Hypothalamus (tissue), 51 donors: Measurements from ENCODE around the gene TRDN.

Experiments
- DNase-seq, 51 donors: peaks; one replicate each; lab custom pipeline; 2025; lab: John Stamatoyannopoulos, UW

TRDN gene

DNA sequence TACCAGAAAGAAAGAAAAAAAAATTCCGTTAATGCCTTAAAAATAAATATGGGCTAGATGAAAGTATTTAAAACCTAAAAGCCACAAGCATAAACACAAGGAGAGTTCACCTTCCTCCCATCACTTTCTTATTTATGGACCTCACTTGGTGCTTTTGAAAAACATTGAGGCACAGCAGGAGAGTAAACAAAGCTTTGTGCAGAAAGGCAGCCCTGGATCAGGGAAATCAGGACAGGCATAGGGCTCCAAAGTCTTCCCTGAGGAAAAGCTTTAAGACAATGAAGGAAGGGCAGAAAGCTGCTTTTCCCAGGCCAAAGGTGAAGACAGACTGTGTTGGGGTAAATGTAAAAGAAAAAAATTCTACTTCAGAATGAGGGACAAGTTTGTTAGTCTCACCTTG is 432.8 kb downstream of the TRDN start:
- DNase-seq, result no peak

DNA sequence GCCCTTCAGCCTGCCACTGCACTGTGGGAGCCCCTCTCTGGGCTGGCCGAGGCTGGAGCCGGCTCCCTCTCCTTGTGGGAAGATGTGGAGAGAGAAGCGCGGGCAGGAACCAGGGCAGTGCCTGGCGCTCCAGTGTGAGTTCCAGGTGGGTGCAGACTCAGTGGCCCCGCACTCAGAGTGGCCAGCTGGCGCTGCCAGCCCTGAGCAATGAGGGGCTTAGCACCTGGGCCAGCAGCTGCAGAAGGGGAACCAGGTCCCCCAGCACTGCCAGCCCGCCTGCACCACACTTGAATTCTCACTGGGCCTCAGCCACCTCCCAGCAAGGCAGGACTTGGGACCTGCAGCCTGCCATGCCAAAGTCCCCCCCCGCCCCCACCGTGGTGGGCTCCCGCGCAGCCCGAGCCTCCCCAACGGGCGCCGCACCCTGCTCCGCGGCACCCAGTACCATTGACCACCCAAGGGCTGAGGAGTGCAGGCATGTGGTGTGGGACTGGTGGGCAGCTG is 434.8 kb downstream of the TRDN start:
- DNase-seq, result no peak

DNA sequence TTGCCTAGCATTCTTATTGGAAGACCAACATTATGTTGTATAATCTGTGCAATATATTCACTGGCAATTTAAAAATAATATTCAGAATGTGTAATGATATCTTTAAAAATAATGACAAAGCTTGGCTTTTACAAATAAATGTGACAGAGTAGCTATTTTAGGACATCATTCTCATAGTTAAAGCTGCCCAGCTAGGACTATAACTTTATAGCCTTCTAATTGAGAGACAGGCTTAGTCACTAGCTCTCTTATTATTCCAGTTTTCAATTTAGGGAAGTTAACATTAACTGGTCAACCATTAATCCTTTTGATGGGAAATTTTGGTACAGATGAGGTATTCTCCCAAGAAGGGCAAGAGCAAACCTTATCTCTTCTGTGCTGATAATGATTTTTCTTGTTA is 443.5 kb downstream of the TRDN start:
- DNase-seq, result no peak

DNA sequence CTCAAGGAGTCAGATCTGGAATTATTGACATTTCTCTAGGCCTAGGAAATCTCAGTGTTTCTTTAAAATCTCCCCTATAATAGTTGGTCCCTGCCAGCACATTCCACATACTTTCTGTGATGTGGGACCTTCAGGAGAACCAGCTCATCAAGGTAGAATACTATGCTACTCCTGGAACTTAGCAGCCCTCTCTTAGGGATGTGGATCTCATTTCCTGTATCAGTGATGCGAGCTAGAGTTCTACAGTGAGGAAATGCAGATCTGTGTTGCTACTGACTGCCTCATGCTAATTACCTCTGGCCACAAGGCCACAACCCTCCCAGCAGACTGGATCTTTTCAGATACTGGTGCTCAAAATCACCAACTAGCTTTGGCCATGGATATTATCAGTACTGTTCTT is 446.9 kb downstream of the TRDN start:
- DNase-seq, result no peak

DNA sequence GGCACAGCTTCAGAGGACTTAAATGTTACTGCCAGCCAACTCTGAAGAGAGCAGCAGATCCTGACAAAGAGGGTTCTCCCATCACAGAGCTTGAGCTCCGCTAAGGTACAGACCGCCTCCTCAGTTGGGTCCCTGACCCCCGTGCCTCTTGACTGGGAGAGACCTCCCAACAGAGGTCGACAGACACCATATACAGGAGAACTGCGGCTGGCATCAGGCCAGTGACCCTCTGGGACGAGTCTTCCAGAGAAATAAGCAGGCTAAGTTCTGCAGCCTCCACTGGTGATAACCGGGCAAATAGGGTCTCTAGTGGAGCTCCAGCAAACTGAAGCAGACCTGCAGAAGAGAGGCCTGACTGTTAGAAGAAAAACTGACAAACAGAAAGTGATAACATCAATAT is 453.8 kb downstream of the TRDN start:
- DNase-seq, result no peak

DNA sequence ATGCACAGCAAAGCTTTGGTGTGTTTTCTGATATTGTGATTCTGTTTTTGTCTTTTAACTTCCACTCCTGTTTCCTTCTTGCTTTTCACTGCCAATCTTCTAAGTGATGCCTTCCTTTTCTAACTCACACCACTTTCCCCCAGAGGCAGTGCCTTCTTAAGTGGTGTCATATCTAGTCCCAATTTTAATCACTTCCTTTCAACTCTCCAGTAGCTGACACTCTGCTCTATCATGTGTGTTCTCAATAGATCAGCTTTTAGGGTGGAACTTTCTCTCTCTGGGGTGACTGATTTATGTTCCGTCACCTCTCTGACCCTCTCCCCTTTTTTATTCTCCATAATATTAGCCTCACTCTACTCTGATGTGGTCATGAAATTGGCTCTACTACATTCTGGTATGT is 460.0 kb downstream of the TRDN start:
- no peak for DNase-seq

DNA sequence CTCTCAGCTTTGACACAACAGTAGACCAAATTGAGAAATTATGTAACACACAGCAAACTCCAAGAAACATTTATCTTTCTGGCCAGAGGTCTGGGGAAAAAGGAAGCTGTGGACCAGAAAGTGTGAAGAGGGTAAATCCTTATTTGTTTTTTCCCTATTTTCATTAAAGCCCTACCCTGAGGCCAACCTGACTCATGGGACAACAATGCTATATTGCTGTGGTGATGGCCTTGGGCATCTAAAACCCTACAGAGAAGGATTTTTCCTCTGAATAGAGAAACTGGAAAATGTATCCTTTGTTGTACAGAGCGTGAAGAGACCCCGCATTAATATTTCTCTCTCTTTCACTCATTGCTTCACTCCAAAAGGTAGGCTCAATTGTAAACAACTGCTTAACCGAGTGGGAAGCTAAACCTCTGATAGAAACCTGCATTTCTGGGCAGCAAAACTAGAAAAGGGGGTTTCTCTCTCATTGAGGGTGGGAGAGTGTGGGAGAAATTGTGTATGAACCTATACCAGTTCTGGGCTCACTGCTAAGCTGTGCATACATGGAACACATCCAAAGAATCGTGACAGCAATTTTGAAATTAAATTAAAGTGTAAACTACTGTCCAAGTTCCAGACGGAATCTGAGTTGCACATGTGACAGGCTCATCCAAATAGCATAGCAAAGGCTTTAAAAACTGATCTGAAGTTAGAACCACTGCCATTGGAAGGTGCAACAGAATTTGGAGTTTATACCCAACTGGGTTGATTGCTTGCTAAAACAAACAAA is 465.2 kb downstream of the TRDN start:
- DNase-seq, result no peak

DNA sequence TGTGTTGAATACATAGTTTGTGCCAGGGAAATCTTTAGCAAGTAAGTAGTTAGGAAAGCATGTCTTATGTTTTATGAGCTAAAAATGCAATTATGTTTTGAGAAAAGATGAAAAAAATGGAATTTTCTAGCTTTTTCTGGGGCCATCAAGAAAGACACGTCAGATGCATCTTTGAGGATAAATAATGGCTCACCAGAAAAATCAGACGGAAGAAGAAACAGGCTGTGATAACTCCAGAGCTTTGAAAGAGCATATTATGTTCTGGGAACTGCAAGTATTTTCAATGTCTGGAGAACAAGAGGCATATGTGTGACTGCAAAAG is 467.0 kb downstream of the TRDN start:
- DNase-seq, result no peak

DNA sequence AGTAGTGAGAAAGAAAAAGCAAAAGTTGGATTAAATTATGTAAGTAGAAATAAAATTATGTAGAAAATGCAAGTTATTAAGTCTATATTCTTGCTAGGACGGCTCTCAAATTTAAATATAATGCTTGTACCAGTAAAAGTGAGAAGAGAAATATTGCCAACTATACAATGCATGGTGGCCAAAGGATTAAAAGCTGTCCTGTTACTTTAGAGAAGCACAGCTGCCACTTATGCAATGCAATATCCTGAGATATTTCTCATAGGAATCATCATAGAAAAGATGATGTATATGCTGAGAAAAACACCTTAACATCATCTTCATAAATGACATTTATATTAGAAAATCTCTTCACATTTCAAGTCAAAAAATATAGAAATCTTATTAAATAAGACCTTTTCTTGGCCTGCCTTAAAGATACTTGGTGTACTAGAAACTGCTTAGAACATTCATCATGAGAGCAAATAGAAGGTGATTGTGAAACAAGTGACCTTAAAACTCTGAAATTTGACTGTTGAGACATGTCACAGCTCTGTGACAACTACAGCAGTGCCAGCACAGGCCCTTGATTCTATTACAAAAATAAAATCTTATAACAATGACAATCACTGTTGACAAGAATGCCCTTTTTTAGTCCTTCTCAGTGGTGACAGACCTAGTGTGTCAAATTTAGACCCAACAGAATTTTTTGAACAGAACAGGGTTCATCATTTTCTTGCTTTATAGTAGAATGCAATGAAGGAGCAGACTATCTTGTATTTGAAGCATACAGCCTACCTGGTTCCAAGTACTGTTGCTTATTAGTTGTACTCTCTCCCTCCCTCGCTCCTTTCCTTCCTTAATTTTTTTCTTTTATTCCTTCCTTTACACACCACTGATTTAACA is 467.6 kb downstream of the TRDN start:
- no peak for DNase-seq

DNA sequence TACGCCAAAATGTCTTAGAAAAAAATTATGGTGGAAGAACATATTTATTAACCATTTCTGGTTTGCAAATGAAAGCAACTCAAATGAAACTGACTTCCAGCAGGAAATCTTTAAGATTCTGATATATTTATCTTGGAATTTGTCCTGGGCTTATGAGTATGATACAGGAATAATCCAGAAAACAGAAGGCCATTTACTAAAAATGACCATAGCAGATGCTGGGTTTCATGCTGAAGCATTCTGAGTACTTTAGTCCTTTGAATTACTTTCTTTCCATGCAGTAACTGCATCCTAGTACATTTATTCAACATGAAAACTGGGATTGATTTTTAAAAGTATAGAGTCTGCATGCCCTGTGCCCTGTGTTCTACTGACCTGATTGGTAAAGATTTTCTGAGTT is 468.3 kb downstream of the TRDN start:
- DNase-seq, result no peak
